K562 (cell line): ENCODE data around the gene ABCE1. TPM values are rescaled to one million over a fixed set of nuclear protein-coding genes. Genes with fewer than 3 reads are reported as not detected.

Experiments
- DMBX1 ChIP-seq: fragments of 250-450 bp; sonication (Bioruptor Pico); IDR thresholded peaks from 2 replicates; pipeline ENCODE4 v1.8.0; 2022; ENCODE audit warnings: inconsistent platforms, mild to moderate bottlenecking, moderate library complexity, borderline replicate concordance
- EGR1 ChIP-seq: fragments of 450-650 bp; conservative IDR thresholded peaks from 2 replicates; pipeline ENCODE4 v1.6.1; 2017; ENCODE audit warnings: mild to moderate bottlenecking
- ELF2 ChIP-seq: fragments of 250-450 bp; sonication (Bioruptor Pico); IDR thresholded peaks from 2 replicates; pipeline ENCODE4 v1.5.0; 2021; ENCODE audit warnings: mild to moderate bottlenecking
- EP400 ChIP-seq: fragments of 450-650 bp; IDR thresholded peaks from 2 replicates; pipeline ENCODE4 v1.6.1; 2017; ENCODE audit warnings: antibody characterized with exemption, mild to moderate bottlenecking, moderate library complexity
- FOXA3 ChIP-seq, 2 experiments: fragments of 450-650 bp in 1 of 2; sonication (generic) in 1 of 2; formaldehyde crosslinking; IDR thresholded peaks in 1 of 2; conservative IDR thresholded peaks in 1 of 2; 2 replicates each; pipeline versions ENCODE4 v1.4.0 to v1.8.0; 2020 to 2022; ENCODE audit warnings: mild to moderate bottlenecking in 2 of 2, missing genetic modification reagents in 1 of 2
- GATA2 ChIP-seq: sonication (generic); formaldehyde crosslinking; IDR thresholded peaks from 2 replicates; pipeline ENCODE4 v1.4.0; 2020; ENCODE audit warnings: mild to moderate bottlenecking, missing genetic modification reagents
- GATAD2B ChIP-seq: fragments of 450-650 bp; IDR thresholded peaks from 2 replicates; pipeline ENCODE4 v1.6.1; 2017; ENCODE audit warnings: mild to moderate bottlenecking, borderline replicate concordance
- MTA1 ChIP-seq: fragments of 450-650 bp; IDR thresholded peaks from 2 replicates; pipeline ENCODE4 v1.6.1; 2017; ENCODE audit warnings: borderline replicate concordance
- PTTG1 ChIP-seq: fragments of 450-650 bp; IDR thresholded peaks from 2 replicates; pipeline ENCODE4 v1.6.1; 2016; ENCODE audit warnings: low read depth, mild to moderate bottlenecking, missing genetic modification characterization, missing compliant biosample characterization
- RFX1 ChIP-seq: fragments of 450-650 bp; IDR thresholded peaks from 2 replicates; pipeline ENCODE4 v1.6.1; 2016; ENCODE audit warnings: mild to moderate bottlenecking, moderate library complexity
- RHOXF2B ChIP-seq: fragments of 250-450 bp; sonication (Bioruptor Pico); conservative IDR thresholded peaks from 2 replicates; pipeline ENCODE4 v1.5.1; 2021
- SMARCA5 ChIP-seq: fragments of 450-650 bp; IDR thresholded peaks from 2 replicates; pipeline ENCODE4 v1.6.1; 2016
- ZNF197 ChIP-seq: fragments of 200-800 bp; sonication (Bioruptor generic); IDR thresholded peaks from 2 replicates; pipeline ENCODE4 v1.6.1; 2016; ENCODE audit warnings: low read depth, missing genetic modification characterization, missing compliant biosample characterization
- ZNF41 ChIP-seq: fragments of 250-450 bp; sonication (Bioruptor Pico); conservative IDR thresholded peaks from 2 replicates; pipeline ENCODE4 v1.4.0; 2020; ENCODE audit warnings: mild to moderate bottlenecking
- ZNF444 ChIP-seq: fragments of 250-450 bp; sonication (Bioruptor Pico); IDR thresholded peaks from 2 replicates; pipeline ENCODE4 v1.4.0; 2020; ENCODE audit warnings: mild to moderate bottlenecking, moderate library complexity
- polyA plus RNA-seq, 8 experiments: library from polyadenylated mRNA; depleted of rRNA in 4 of 8; stranded (reverse) in 5 of 8; unstranded in 3 of 8; fragments of >200 nt; fragmentation: Nextera tagmentation in 2 of 8; fragmentation: Illumina TruSeq in 1 of 8; extraction: Ambion mirVana in 2 of 8; extraction: Trizol in 1 of 8; gene quantifications; 2 replicates each; pipeline versions ENCODE4 v1.2.1 to v1.2.3, GENCODE V29; 2011 to 2014; ENCODE audit warnings: inconsistent platforms in 1 of 8, missing spikeins in 1 of 8
- total RNA-seq, 7 experiments: library from RNA; depleted of rRNA in 6 of 7; stranded (reverse); fragments of >200 nt in 6 of 7; fragmentation: Illumina TruSeq in 2 of 7; extraction: Trizol in 2 of 7; gene quantifications; 2 replicates each; pipeline versions ENCODE4 v1.2.1 to v1.2.3, GENCODE V29; 2011 to 2021; ENCODE audit warnings: low replicate concordance in 1 of 7
- TF ChIP-seq, protein P1 (sequence below), 2 experiments: fragments of 450-650 bp; formaldehyde crosslinking in 1 of 2; IDR thresholded peaks; 2 replicates each; pipeline versions ENCODE4 v1.4.0 to v1.6.1; 2014 to 2020; ENCODE audit warnings: mild to moderate bottlenecking in 2 of 2, borderline replicate concordance in 1 of 2, low read depth in 1 of 2
- TF ChIP-seq, protein P2 (sequence below): fragments of 450-650 bp; formaldehyde crosslinking; IDR thresholded peaks from 2 replicates; pipeline ENCODE4 v1.4.0; 2022; ENCODE audit warnings: missing genetic modification characterization
- TF ChIP-seq, protein P3 (sequence below), 2 experiments: fragments of 450-650 bp in 1 of 2; IDR thresholded peaks; 2 replicates each; pipeline ENCODE4 v1.6.1; 2011 to 2017; ENCODE audit warnings: low read depth in 2 of 2, antibody characterized with exemption in 1 of 2, borderline replicate concordance in 1 of 2, low read length in 1 of 2, mild to moderate bottlenecking in 1 of 2, mixed read lengths in 1 of 2; ENCODE audit not compliant: control insufficient read depth in 1 of 2

ABCE1 gene
- total and polyA plus RNA-seq, 9 of the 15 experiments (the other 6 are each of a cell fraction or from before 2014, with no cell fraction given) = 134 to 256 (median 169) TPM

DNA sequence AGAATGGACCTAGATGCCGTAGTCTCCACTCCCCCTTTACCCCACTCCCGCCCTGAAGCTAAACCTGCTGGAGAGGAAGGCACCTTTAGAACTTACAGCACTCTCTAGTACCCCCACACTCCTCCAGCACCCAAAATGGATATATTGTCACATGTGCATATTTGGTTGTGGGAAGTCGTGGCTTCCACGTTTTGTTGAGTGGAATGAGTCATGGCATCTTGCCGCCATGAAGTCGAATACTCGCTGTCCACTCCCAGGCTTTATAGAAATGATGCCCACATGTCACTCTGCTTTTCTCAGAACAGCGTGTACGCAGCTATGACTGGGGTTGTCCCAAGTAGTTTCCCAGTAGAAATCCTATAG lies 545 bp downstream of the ABCE1 start (continued):
- TF ChIP-seq, protein P1, sequence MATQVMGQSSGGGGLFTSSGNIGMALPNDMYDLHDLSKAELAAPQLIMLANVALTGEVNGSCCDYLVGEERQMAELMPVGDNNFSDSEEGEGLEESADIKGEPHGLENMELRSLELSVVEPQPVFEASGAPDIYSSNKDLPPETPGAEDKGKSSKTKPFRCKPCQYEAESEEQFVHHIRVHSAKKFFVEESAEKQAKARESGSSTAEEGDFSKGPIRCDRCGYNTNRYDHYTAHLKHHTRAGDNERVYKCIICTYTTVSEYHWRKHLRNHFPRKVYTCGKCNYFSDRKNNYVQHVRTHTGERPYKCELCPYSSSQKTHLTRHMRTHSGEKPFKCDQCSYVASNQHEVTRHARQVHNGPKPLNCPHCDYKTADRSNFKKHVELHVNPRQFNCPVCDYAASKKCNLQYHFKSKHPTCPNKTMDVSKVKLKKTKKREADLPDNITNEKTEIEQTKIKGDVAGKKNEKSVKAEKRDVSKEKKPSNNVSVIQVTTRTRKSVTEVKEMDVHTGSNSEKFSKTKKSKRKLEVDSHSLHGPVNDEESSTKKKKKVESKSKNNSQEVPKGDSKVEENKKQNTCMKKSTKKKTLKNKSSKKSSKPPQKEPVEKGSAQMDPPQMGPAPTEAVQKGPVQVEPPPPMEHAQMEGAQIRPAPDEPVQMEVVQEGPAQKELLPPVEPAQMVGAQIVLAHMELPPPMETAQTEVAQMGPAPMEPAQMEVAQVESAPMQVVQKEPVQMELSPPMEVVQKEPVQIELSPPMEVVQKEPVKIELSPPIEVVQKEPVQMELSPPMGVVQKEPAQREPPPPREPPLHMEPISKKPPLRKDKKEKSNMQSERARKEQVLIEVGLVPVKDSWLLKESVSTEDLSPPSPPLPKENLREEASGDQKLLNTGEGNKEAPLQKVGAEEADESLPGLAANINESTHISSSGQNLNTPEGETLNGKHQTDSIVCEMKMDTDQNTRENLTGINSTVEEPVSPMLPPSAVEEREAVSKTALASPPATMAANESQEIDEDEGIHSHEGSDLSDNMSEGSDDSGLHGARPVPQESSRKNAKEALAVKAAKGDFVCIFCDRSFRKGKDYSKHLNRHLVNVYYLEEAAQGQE (IDR thresholded peaks at IDR 0.05; ENCODE audit: borderline replicate concordance) = 0 out of 2 replicates have a peak, but pooled peaks have one; percentile 22
- TF ChIP-seq, protein P1 (CRISPR knock-in tag; IDR thresholded peaks at IDR 0.05; ENCODE audit: low read depth) = no peak
- TF ChIP-seq MTA1 (no peak), ZNF444 (CRISPR knock-in tag) (no peak), RFX1 (no peak), SMARCA5 (no peak), DMBX1 (CRISPR knock-in tag) (peak; percentile 18; the same call in 1 of the 2 replicates), ZNF197 (CRISPR knock-in tag) (no peak), FOXA3 (CRISPR knock-in tag; conservative IDR thresholded peaks at IDR 0.05 in 1 of 2, IDR thresholded peaks at IDR 0.05 in 1 of 2) (no peak), ZNF41 (CRISPR knock-in tag) (no peak), PTTG1 (tag) (no peak), EP400 (no peak), EGR1 (no peak), GATAD2B (no peak), GATA2 (CRISPR knock-in tag) (no peak), RHOXF2B (no peak), ELF2 (no peak)
- TF ChIP-seq, protein P2, sequence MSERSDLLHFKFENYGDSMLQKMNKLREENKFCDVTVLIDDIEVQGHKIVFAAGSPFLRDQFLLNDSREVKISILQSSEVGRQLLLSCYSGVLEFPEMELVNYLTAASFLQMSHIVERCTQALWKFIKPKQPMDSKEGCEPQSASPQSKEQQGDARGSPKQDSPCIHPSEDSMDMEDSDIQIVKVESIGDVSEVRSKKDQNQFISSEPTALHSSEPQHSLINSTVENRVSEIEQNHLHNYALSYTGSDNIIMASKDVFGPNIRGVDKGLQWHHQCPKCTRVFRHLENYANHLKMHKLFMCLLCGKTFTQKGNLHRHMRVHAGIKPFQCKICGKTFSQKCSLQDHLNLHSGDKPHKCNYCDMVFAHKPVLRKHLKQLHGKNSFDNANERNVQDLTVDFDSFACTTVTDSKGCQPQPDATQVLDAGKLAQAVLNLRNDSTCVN = no peak
- TF ChIP-seq, protein P3, sequence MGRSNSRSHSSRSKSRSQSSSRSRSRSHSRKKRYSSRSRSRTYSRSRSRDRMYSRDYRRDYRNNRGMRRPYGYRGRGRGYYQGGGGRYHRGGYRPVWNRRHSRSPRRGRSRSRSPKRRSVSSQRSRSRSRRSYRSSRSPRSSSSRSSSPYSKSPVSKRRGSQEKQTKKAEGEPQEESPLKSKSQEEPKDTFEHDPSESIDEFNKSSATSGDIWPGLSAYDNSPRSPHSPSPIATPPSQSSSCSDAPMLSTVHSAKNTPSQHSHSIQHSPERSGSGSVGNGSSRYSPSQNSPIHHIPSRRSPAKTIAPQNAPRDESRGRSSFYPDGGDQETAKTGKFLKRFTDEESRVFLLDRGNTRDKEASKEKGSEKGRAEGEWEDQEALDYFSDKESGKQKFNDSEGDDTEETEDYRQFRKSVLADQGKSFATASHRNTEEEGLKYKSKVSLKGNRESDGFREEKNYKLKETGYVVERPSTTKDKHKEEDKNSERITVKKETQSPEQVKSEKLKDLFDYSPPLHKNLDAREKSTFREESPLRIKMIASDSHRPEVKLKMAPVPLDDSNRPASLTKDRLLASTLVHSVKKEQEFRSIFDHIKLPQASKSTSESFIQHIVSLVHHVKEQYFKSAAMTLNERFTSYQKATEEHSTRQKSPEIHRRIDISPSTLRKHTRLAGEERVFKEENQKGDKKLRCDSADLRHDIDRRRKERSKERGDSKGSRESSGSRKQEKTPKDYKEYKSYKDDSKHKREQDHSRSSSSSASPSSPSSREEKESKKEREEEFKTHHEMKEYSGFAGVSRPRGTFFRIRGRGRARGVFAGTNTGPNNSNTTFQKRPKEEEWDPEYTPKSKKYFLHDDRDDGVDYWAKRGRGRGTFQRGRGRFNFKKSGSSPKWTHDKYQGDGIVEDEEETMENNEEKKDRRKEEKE (IDR thresholded peaks at IDR 0.05; ENCODE audit: borderline replicate concordance in 1 of 2, control insufficient read depth in 1 of 2, low read depth in 2 of 2, low read length in 1 of 2) = no peak
